Activated CD8-positive, alpha-beta T cell treated with anti-CD3 and anti-CD28 coated beads for 36 hours (primary cell): Measurements from ENCODE around the gene DBF4. TPM values are rescaled to one million over a fixed set of nuclear protein-coding genes. Genes with fewer than 3 reads are reported as not detected.
"Not testable (repeated sequence)": the region's sequence is repeated elsewhere in the genome, so short reads cannot be mapped to it uniquely, and the experiment has no call there.

ENCODE experiments used
- ATAC-seq: fragments of 200-7000 bp; cut with Tn5 transposase; one replicate; pipeline ENCODE4 v1.10.0; 2021; ENCODE audit warnings: mild to moderate bottlenecking, moderate library complexity
- CTCF ChIA-PET: fragments of 350-600 bp; sonication (Branson Sonifier 250); formaldehyde crosslinking; loops from one replicate; lab custom pipeline; 2021; ENCODE audit warnings: antibody characterized with exemption; lab: Charles Lee
- POLR2A ChIA-PET: fragments of 350-600 bp; sonication (Branson Sonifier 250); formaldehyde crosslinking; loops from one replicate; lab custom pipeline; 2021; ENCODE audit warnings: antibody characterized with exemption; lab: Charles Lee
- DNase-seq: peaks from one replicate; pipeline ENCODE4 v3.0.0-alpha.2; 2020
- H3K27ac Mint-ChIP-seq: one replicate; pipeline ENCODE4 v1.8.0; 2021; ENCODE audit warnings: mild to moderate bottlenecking, mixed read lengths
- H3K27me3 Mint-ChIP-seq: one replicate; pipeline ENCODE4 v1.8.0; 2021; ENCODE audit warnings: mixed read lengths
- H3K36me3 Mint-ChIP-seq: one replicate; pipeline ENCODE4 v1.8.0; 2021; ENCODE audit warnings: low read depth, mixed read lengths
- H3K4me1 Mint-ChIP-seq: one replicate; pipeline ENCODE4 v1.8.0; 2021; ENCODE audit warnings: low read depth, mixed read lengths
- H3K4me3 Mint-ChIP-seq: one replicate; pipeline ENCODE4 v1.8.0; 2021; ENCODE audit warnings: mild to moderate bottlenecking, moderate library complexity, mixed read lengths
- H3K9me3 Mint-ChIP-seq: one replicate; pipeline ENCODE4 v1.8.0; 2021; ENCODE audit warnings: mixed read lengths
- intact Hi-C: fragments of 100-400 bp; cut with micrococcal nuclease; formaldehyde crosslinking; loops from one replicate; pipeline ENCODE4 v1.10.0; 2022
- total RNA-seq, 2 experiments: library from RNA; stranded (reverse); gene quantifications; one replicate each; pipeline ENCODE4 v1.2.3, GENCODE V29; 2021
- TF ChIP-seq, protein P1 (sequence below): fragments of 200-600 bp; IDR thresholded peaks from one replicate; pipeline ENCODE4 v1.8.0; 2022; ENCODE audit warnings: antibody characterized with exemption, mild to moderate bottlenecking

The DBF4 gene
- total RNA-seq, 2 experiments from 2014 or later: 77.6 to 78.7 TPM

DNA sequence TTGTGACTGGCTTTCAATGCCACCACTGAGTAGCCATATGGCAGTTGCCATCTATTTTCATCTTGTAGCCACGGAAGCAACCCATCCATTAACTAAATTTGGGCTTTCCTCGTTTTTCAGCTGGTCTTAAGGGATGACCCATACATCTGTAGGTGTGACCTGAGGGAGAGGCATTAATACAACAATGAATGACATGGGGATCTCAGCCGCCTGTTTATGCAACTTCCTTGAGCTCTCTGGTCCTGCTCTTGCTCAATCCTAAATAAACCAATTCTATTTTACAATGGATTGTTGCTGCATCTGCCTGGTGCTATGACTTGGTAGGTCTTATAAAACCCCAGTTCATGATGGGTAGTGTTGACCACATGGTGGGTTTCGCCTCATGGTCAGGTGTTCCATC lies 35.8 kb downstream of the DBF4 start:
- ATAC-seq: no peak
- H3K4me1 Mint-ChIP-seq: peaks cover 4% of the 10 kb centered on the region
- H3K9me3 Mint-ChIP-seq: no peaks in the 10 kb centered on the region
- ChIA-PET CTCF (no interaction called here), POLR2A (no interaction called here)
- H3K36me3 Mint-ChIP-seq: peaks cover 13% of the 10 kb centered on the region
- intact Hi-C loops: no loop called here
- no peak overlapping the region for H3K27ac Mint-ChIP-seq
- H3K27me3 Mint-ChIP-seq: no peaks in the 10 kb centered on the region
- DNase-seq: no peak
- TF ChIP-seq, protein P1, sequence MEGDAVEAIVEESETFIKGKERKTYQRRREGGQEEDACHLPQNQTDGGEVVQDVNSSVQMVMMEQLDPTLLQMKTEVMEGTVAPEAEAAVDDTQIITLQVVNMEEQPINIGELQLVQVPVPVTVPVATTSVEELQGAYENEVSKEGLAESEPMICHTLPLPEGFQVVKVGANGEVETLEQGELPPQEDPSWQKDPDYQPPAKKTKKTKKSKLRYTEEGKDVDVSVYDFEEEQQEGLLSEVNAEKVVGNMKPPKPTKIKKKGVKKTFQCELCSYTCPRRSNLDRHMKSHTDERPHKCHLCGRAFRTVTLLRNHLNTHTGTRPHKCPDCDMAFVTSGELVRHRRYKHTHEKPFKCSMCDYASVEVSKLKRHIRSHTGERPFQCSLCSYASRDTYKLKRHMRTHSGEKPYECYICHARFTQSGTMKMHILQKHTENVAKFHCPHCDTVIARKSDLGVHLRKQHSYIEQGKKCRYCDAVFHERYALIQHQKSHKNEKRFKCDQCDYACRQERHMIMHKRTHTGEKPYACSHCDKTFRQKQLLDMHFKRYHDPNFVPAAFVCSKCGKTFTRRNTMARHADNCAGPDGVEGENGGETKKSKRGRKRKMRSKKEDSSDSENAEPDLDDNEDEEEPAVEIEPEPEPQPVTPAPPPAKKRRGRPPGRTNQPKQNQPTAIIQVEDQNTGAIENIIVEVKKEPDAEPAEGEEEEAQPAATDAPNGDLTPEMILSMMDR: no peak
- no peak overlapping the region for H3K4me3 Mint-ChIP-seq

DNA sequence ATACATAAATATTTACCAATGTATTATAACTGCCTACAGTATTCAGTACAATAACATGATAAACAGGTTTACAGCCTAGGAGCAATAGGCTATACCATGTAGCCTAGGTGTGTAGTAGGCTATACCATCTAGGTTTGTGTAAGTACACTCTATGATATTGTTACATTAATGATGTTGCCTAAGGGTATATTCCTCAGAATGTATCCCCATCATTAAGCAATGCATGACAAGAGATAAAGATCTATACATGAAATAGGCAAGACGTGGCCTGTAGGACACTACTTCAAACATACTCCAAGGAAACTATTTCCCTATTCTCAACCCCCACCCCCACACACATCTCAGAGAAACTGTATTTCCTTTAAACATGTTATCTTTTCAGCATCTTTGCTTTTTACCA lies 42.4 kb downstream of the DBF4 start:
- POLR2A ChIA-PET: no interaction called here
- intact Hi-C loops: no loop called here
- CTCF ChIA-PET: no interaction called here
- H3K36me3 Mint-ChIP-seq: no peaks in the 10 kb centered on the region
- DNase-seq: no peak
- no peaks in the 10 kb centered on the region for H3K4me1 Mint-ChIP-seq
- H3K27ac Mint-ChIP-seq: no peak overlapping the region
- no peaks in the 10 kb centered on the region for H3K27me3 Mint-ChIP-seq
- no peaks in the 10 kb centered on the region for H3K9me3 Mint-ChIP-seq
- H3K4me3 Mint-ChIP-seq: no peak overlapping the region
- TF ChIP-seq, protein P1: no peak
- no peak for ATAC-seq

DNA sequence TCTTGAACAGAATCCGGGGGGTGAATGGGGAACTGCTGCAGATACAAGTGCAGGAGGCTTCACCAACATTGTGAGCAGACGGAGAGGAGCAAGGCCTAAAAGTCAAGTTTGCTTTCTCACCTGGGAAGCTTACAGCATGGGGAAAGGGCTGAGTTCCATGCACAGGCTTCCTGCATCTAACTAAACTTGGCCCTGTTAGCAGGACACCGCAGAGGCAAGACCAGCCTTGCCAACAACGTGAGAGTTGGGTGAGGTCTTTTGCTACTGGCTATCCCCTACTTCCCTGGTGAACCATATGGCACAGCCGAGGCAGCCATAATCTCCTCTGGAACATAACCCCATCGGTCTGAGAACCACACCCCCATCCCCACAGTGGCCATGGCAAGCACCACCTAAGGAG lies 43.6 kb downstream of the DBF4 start:
- no peaks in the 10 kb centered on the region for H3K27me3 Mint-ChIP-seq
- H3K4me1 Mint-ChIP-seq: no peaks in the 10 kb centered on the region
- intact Hi-C loops: no loop called here
- no peak overlapping the region for H3K27ac Mint-ChIP-seq
- no peaks in the 10 kb centered on the region for H3K9me3 Mint-ChIP-seq
- CTCF ChIA-PET: interaction anchor here (1.2 kb wide), 1 partner anchor 14 kb away, joined by 3 read pairs; the partner anchor contains the start of gene ADAM22
- no peak for ATAC-seq
- H3K4me3 Mint-ChIP-seq: no peak overlapping the region
- H3K36me3 Mint-ChIP-seq: no peaks in the 10 kb centered on the region
- TF ChIP-seq, protein P1: no peak
- no peak for DNase-seq
- POLR2A ChIA-PET: no interaction called here

DNA sequence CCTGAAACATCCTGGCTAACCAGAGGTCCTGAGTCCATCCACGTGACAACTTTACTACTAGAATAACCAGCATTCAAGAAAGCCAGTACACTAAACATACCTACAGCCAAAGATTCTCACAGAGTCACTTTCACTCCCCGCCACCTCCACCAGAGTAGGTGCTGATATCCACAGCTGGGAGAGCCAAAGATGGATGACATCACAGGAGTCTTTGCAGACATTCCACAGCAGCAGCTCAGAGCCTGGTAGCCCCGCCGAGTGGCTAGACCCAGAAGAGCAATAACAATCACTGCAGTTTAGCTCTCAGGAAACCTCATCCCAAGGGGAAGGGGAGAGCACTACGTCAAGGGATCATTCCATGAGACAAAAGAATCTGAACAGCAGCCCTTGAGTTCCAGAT lies 44.3 kb downstream of the DBF4 start:
- H3K4me1 Mint-ChIP-seq: no peaks in the 10 kb centered on the region
- no peak for ATAC-seq
- CTCF ChIA-PET: no interaction called here
- H3K4me3 Mint-ChIP-seq: no peak overlapping the region
- no peak overlapping the region for H3K27ac Mint-ChIP-seq
- H3K27me3 Mint-ChIP-seq: no peaks in the 10 kb centered on the region
- POLR2A ChIA-PET: interaction anchor here (0.7 kb wide), 1 partner anchor 14 kb away, joined by 3 read pairs; no protein-coding TSS in a partner anchor
- TF ChIP-seq, protein P1: no peak
- intact Hi-C loops: no loop called here
- DNase-seq: no peak
- H3K9me3 Mint-ChIP-seq: no peaks in the 10 kb centered on the region
- no peaks in the 10 kb centered on the region for H3K36me3 Mint-ChIP-seq

DNA sequence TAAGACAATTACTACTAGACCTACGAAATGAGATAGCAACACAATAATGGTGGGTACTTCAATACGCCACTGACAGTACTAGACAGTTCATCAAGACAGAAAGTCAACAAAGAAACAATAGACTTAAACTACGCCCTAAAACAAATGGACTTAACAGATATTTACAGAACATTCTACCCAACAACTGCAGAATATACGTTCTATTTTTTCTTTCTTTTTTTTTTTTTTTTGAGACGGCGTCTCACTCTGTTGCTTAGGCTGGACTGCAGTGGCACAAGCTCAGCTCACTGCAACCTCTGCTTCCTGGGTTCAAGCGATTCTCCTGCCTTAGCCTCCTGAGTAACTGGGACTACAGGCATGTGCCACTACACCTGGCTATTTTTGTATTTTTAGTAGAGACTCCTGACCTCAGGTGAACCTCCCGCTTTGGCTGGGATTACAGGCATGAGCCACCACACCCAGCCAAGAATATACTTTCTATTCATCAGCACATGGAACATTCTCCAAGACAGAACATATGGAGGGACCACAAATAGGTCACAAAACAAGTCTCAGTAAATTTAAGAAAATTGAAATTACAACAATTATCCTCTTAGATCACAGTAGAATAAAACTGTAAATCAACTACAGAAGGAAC lies 46.6 kb downstream of the DBF4 start:
- ATAC-seq, H3K27ac Mint-ChIP-seq, H3K4me3 Mint-ChIP-seq, DNase-seq, H3K9me3 Mint-ChIP-seq, H3K36me3 Mint-ChIP-seq, H3K27me3 Mint-ChIP-seq, POLR2A ChIA-PET, CTCF ChIA-PET, H3K4me1 Mint-ChIP-seq, intact Hi-C loops: not testable (repeated sequence)
